Ramos (cell line): ENCODE data around the gene FAHD2A.
"Not testable (repeated sequence)": the region's sequence is repeated elsewhere in the genome, so short reads cannot be mapped to it uniquely, and the experiment has no call there.

ENCODE experiments used
- in situ Hi-C: fragments of 300-500 bp; cut with MboI; formaldehyde crosslinking; loops from one replicate; pipeline ENCODE4 v1.14.3; 2022; ENCODE audit warnings: low sequenced_read_pairs; ENCODE audit not compliant: unreplicated experiment

FAHD2A gene

DNA sequence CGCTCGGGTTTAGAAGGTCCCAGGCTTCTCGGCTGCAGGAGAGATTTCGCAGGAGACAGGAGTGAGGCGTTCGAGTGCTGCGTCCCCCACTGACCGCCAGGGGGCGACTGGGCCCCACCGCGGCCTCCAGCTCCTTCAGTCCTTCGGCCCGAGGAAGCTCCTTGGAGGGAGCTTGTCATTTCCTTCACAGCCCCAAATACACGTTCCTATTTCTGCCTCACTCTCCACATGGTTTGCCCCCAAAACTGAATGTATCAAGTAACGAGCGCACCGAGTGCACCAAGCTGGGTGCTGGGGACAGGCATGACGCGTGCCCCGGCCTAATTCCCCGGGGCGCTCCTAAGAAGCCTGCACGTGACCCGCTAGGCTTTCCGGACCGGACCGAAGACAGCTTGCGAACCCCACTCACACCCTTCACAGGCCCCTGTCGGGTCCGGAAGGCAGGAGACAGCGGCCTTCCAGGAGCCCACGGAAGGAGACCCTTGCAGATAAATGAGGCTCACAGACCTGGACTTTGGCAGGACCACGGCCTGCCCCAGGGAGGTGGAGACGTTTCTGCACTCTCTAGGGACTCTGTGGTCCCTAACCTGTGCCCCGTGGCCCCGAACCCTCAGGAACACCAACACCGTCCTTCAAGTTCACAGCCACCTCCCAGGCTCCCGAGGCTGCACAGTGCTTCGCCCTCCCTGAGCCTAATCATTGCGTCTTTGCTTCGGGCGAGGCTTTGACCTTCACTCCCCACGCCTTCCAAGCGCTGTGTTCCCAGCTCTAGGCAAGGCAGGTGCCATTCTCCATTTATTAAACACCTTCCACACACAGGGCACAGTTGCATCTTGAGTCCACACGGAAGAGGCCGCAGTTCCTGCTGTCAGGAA is 13.0 kb upstream of the FAHD2A start:
- in situ Hi-C loops = no loop called here

DNA sequence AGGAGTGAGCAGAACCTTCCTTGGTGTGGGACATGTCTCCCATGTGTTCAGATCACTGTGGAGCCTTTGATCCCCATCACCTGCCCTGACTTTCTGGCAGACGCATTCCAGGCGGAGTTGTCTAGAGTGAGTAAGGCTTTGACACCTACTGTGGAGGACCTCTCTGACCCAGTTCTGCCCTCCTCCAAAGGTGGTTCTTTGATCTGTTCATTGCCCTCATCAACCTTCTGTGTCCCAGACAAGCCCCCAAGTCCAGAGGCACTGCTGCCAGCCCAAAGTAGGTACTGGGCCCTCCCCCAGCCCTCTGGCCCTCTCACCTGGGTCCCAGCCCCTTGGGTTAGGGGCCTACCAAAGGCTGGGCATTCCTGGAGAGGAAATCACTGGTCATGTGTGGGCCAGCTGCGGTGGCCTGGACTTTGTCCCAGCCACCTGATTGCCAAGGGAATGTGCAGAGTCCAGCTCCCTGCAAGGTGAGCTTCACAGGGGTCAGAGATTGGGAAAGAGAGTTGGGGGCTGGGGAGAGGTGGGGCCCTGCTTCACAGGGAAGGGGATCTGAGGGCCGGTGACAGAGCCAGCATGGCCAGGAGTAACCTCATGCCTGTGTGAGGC is 12.1 kb upstream of the FAHD2A start:
- in situ Hi-C loops = no loop called here

DNA sequence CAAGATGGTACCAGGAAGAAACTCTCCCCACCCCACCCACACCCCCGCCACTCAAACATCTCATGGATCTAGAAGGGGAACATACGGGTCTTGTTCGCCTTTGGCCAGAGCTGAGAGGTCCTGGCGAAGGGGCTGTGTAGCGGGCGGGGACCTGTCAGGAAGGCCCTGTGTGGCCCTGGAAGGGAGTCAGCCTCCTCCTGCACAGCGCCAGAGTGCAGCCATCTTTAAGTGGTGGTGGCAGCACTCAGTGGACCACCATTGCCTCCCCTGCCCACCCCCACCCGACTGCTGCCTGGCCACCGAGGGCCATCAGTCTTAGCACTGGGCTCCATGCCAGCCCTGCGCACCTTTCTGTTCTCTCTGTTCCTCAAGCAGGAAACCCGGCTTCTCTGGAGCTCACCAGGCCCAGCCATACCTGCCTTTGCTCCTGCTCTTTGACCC is 11.6 kb upstream of the FAHD2A start:
- in situ Hi-C loops = no loop called here

DNA sequence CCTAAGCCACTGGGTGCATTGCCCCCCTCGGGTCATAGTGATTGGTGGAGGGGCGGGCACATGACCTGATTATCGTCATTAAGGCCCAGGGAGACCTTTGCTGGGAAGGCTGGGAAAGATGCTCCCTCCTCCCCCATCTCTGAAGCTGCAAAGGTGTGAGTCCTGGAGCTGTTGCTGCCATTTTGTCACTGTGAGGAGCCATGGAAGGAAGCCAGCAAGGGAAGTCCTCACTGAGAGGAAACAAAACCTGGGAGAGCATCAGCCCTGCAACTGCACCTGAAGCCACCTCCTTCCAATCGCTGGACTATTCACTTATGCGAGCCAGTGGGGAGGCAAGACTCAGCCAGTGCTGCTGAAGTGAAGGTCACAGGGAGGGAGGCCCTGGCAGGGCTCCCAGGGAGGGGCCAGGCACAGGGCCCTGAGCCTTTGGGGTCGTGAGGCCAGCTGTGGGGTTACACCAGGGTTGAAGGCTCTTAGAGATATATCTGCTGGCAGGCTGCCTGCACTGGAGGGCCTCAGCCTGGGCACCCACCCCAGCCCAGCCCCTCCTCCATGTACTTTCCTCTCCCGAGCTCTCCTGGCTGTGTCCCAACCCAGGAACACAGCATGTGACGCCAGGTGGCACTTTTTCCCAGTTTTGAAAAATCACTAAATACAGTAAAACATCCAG is 10.7 kb upstream of the FAHD2A start:
- in situ Hi-C loops = no loop called here

DNA sequence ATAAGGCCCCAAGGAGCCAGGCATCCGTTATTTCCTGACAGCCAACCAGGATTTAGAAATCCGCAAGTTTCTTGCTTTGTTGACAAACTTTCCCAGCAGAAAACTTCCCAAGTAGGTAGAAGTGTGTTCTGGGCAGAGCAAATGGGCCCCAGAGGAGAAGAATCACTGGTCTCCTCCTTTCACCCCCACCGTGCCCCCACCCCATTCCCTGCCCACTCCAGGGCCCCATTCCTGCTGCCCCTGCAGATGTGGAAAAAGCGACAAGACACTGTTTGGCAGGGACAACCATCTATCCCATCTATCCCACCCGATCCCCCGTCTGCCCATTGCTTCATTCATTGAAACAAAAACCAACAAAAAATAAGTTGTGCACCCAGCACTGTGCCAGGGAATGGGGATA is 10.2 kb upstream of the FAHD2A start:
- in situ Hi-C loops = no loop called here

- in situ Hi-C loops = no loop called here
Measured at GRCh38 chr2:95392730-95393455, 9.6 kb upstream of the FAHD2A start.

GRCh38 chr2:95393901-95394300 is 8.6 kb upstream of the FAHD2A start:
- in situ Hi-C loops = no loop called here

DNA sequence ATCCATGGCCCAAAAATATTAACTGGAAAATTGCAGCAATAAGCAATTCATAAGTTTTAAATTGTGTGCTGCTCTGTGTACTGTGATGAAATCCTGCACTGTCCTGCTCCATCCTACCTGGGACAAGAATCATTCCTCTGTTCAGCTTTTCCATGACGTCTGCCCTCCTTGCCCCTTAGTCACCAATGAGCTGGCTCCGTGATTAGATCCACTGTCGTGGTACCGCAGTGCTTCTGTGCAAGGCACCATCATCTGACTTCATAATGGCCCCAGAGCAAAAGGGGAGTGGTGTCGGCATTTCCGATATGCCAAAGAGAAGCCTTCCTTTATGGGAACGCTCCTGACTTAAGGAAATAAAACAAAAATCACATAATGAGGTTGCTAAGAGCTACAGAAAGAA is 3.4 kb upstream of the FAHD2A start:
- in situ Hi-C loops = no loop called here

DNA sequence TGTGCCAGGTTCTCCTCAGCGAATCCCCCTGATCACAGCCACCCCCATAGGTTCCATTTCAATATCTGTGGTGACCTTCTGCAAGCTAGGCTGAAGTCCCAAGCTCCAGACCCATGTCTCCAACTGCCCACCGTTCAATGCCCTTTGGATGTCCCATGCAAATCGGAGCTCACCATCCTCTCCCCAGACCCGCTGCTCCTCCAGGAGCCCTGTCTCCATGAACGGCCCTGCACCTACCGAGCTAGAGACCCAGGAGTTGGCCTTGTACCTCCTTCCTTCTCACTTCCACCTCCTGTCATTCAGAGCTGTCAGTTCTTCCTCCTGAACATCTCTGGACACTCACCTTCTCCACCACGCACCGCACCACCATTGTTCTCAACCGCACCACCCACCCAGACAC is 1.0 kb upstream of the FAHD2A start:
- in situ Hi-C loops = no loop called here

GRCh38 chr2:95402004-95402369 is 521 bp upstream of the FAHD2A start:
- in situ Hi-C loops = not testable (repeated sequence)

GRCh38 chr2:95403204-95403721 is 755 bp downstream of the FAHD2A start:
- in situ Hi-C loops = not testable (repeated sequence)

DNA sequence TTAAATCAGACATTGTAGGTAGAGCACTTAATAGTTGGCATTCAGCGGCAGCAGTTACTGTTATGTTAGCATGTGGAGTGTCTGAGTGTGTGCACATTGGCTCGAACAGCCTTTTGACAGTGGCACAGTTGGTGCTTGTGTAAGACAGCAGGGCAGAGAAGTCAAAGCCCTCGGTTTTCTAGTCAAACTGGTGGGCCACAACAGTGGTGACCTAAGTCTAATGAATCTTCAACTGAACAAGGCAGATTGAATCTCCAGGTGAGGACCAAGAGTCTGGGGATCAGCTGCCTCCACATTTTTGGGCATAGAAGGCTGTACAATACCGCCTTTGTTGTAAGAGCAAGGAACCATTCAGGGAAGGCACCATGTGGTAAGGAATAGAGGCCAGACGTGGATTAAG is 1.3 kb downstream of the FAHD2A start:
- in situ Hi-C loops = not testable (repeated sequence)

- in situ Hi-C loops = not testable (repeated sequence)
Measured at GRCh38 chr2:95404676-95405075, 2.2 kb downstream of the FAHD2A start.

DNA sequence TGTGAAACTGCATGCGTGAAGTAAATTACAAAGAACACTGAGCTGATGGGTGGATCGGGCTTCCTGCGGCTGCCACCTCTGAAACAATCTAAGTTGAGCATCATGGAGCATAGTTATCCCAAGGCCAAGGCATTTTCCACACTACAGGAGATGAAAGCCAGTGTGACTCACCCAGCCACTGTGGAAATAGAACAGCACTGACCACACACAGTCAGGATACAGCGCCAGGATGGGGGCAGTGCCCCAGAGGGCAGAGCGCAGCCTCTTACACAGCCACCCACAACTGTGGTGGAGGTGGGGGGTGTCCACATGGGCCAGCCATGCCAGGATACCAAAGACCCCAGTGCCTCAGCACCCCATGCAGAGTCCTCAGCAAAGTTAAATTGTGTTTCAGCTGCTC is 8.7 kb downstream of the FAHD2A start:
- in situ Hi-C loops = not testable (repeated sequence)

GRCh38 chr2:95414015-95414594 is 11.6 kb downstream of the FAHD2A start:
- in situ Hi-C loops = not testable (repeated sequence)

GRCh38 chr2:95415138-95415537 is 12.6 kb downstream of the FAHD2A start:
- in situ Hi-C loops = not testable (repeated sequence)

GRCh38 chr2:95415561-95415960 is 13.1 kb downstream of the FAHD2A start:
- in situ Hi-C loops = not testable (repeated sequence)

GRCh38 chr2:95427196-95427867 is 24.8 kb downstream of the FAHD2A start:
- in situ Hi-C loops = not testable (repeated sequence)

- in situ Hi-C loops = not testable (repeated sequence)
Measured at GRCh38 chr2:95429748-95430467, 27.4 kb downstream of the FAHD2A start.
